Prostate gland (tissue), 2 donors: ENCODE measurements around the gene S100A13.

ENCODE experiments used
- POLR2A ChIP-seq: fragments of 450-650 bp; IDR thresholded peaks from one replicate; pipeline ENCODE4 v1.6.1; 2016; ENCODE audit warnings: antibody characterized with exemption, mild to moderate bottlenecking
- TF ChIP-seq, protein P1 (sequence below), 4 experiments: fragments of 200-600 bp in 2 of 4; fragments of 450-650 bp in 2 of 4; sonication (generic) in 2 of 4; IDR thresholded peaks; 1 replicate in 3 of 4; 2 replicates in 1 of 4; pipeline ENCODE4 v1.5.1; 2016 to 2019; ENCODE audit warnings: antibody characterized with exemption in 4 of 4, mild to moderate bottlenecking in 2 of 4, moderate library complexity in 2 of 4

DNA sequence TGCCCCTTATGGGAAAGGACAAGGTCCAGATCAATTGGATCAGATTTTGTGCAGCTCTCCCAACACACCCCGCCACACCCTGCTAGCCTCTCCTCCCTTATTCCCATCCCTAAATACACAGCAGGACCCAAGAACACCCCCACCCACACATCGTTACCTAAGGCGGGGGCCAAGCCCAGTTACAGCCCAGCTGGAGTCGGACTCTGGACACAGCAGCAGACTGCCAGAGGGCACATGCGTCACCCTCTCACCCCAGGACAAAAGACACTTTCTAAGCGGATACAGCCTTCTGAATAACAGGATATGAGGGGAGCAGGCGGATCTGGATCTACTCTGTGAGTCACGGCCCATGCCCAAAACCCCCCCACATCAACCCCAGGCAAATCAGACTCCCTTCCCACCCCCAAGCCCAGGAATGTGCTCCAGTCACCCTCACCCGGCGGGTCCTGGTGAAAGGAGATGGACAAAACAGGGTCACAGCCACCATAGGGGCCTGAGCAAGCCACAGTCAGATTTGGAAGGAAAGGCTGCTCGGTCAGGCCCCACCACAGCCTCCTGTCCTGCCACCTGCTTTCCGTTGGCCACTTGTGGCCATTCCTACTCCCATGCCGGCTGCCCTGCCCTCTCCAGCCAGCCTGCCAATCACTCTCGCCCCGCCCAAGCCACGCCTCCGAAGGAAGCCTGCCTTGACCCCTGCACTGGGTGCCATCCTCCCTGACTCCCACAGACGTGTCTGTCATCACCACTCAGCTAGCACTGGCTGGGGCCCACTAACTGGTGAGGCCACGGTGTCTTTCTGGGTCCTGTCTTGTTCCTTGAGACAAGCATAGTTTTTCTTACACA, 18.3 kb downstream of the S100A13 start:
- TF ChIP-seq, protein P1, sequence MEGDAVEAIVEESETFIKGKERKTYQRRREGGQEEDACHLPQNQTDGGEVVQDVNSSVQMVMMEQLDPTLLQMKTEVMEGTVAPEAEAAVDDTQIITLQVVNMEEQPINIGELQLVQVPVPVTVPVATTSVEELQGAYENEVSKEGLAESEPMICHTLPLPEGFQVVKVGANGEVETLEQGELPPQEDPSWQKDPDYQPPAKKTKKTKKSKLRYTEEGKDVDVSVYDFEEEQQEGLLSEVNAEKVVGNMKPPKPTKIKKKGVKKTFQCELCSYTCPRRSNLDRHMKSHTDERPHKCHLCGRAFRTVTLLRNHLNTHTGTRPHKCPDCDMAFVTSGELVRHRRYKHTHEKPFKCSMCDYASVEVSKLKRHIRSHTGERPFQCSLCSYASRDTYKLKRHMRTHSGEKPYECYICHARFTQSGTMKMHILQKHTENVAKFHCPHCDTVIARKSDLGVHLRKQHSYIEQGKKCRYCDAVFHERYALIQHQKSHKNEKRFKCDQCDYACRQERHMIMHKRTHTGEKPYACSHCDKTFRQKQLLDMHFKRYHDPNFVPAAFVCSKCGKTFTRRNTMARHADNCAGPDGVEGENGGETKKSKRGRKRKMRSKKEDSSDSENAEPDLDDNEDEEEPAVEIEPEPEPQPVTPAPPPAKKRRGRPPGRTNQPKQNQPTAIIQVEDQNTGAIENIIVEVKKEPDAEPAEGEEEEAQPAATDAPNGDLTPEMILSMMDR (IDR thresholded peaks at IDR 0.05), result peak in 1 of 4 experiments; percentile 15
- no peak for TF ChIP-seq POLR2A
